ENCODE data around the gene BCAS3. TPM values are rescaled to one million over a fixed set of nuclear protein-coding genes. Genes with fewer than 3 reads are reported as not detected.

Gene BCAS3
- total and polyA plus RNA-seq, 10 donors: 3.7 to 56.0 (median 42.3) TPM

GRCh38 chr17:60720763-60721531, 43.3 kb downstream of the BCAS3 start:
- no peaks in the 10 kb centered on the region for H3K27me3 ChIP-seq (replicated peaks in 1 of 7)
- H3K36me3 ChIP-seq: no peaks in the 10 kb centered on the region
- 32 to 42% (median 41%) methylated on average over 5 of the region's 5 CpGs for WGBS, 5 donors
- DNase-seq: no peak
- intact Hi-C loops (cut with DNase I; ENCODE audit: low total_unique reads): loop anchor here (10.0 kb wide), 1 partner anchor 694 kb away; no protein-coding TSS in a partner anchor
- TF ChIP-seq CTCF (IDR thresholded peaks at IDR 0.05 in 8 of 11, conservative IDR thresholded peaks at IDR 0.05 in 3 of 11) (peak; percentile 28 to 84 (median 72)), POLR2A (IDR thresholded peaks at IDR 0.05) (no peak)
- no peak overlapping the region for H3K27ac ChIP-seq
- no peak overlapping the region for H3K4me3 ChIP-seq
- no peaks in the 10 kb centered on the region for H3K9me3 ChIP-seq
- H3K4me1 ChIP-seq: peaks cover 0 to 12% (median 2%) of the 10 kb centered on the region in 6 donors

GRCh38 chr17:60724647-60725046, 47.0 kb downstream of the BCAS3 start:
- TF ChIP-seq CTCF (IDR thresholded peaks at IDR 0.05 in 8 of 11, conservative IDR thresholded peaks at IDR 0.05 in 3 of 11) (no peak), POLR2A (IDR thresholded peaks at IDR 0.05) (no peak), POLR2AphosphoS5 (IDR thresholded peaks at IDR 0.05) (no peak)
- H3K27me3 ChIP-seq (replicated peaks in 1 of 7): no peaks in the 10 kb centered on the region
- peaks cover 0 to 12% (median 2%) of the 10 kb centered on the region in 6 donors for H3K4me1 ChIP-seq
- peaks cover 0 to 13% (median 0%) of the 10 kb centered on the region in 6 donors for H3K36me3 ChIP-seq
- no peak overlapping the region for H3K4me3 ChIP-seq
- intact Hi-C loops (cut with DNase I; ENCODE audit: low total_unique reads): loop anchor here (10.0 kb wide), 1 partner anchor 690 kb away; no protein-coding TSS in a partner anchor
- H3K9me3 ChIP-seq: no peaks in the 10 kb centered on the region
- H3K27ac ChIP-seq: no peak overlapping the region
- DNase-seq: no peak

- Histone ChIP-seq H3K4me3 (no peak overlapping the region), H3K27ac (no peak overlapping the region), H3K9me3 (no peaks in the 10 kb centered on the region), H3K36me3 (peaks cover 0 to 13% (median 0%) of the 10 kb centered on the region in 6 donors), H3K4me1 (peaks cover 0 to 11% (median 0%) of the 10 kb centered on the region in 6 donors), H3K27me3 (replicated peaks in 1 of 7) (no peaks in the 10 kb centered on the region)
- intact Hi-C loops (cut with DNase I; ENCODE audit: low total_unique reads): loop anchor here (10.0 kb wide), 1 partner anchor 685 kb away; no protein-coding TSS in a partner anchor
- no peak for TF ChIP-seq CTCF (IDR thresholded peaks at IDR 0.05 in 8 of 11, conservative IDR thresholded peaks at IDR 0.05 in 3 of 11)
- no peak for TF ChIP-seq POLR2AphosphoS5 (IDR thresholded peaks at IDR 0.05)
- no peak for TF ChIP-seq POLR2A (IDR thresholded peaks at IDR 0.05)
- no peak for DNase-seq
- WGBS, 5 donors: 82 to 93% (median 86%) methylated on average over 6 of the region's 6 CpGs
These were observed 52.2 kb downstream of the BCAS3 start for GRCh38 chr17:60729854-60730253.

GRCh38 chr17:60730273-60730672, 52.6 kb downstream of the BCAS3 start:
- H3K27ac ChIP-seq: no peak overlapping the region

More at GRCh38 chr17:60730273-60730672, 52.6 kb downstream of the BCAS3 start:
- Histone ChIP-seq H3K4me3 (no peak overlapping the region), H3K9me3 (no peaks in the 10 kb centered on the region), H3K27me3 (replicated peaks in 1 of 7) (no peaks in the 10 kb centered on the region), H3K36me3 (peaks cover 0 to 13% (median 0%) of the 10 kb centered on the region in 6 donors), H3K4me1 (peaks cover 0 to 9% (median 0%) of the 10 kb centered on the region in 6 donors)
- intact Hi-C loops (cut with DNase I; ENCODE audit: low total_unique reads): no loop called here
- no peak for TF ChIP-seq POLR2AphosphoS5 (IDR thresholded peaks at IDR 0.05)
- no peak for TF ChIP-seq POLR2A (IDR thresholded peaks at IDR 0.05)
- no peak for TF ChIP-seq CTCF (IDR thresholded peaks at IDR 0.05 in 8 of 11, conservative IDR thresholded peaks at IDR 0.05 in 3 of 11)
- WGBS, 5 donors: 33 to 48% (median 40%) methylated on average over 3 of the region's 3 CpGs
- DNase-seq: no peak

Data from spleen (tissue), 11 donors.